Skin of body (tissue), 2 donors: ENCODE results near the gene CNGA3. TPM values are rescaled to one million over a fixed set of nuclear protein-coding genes. Genes with fewer than 3 reads are reported as not detected.
"Not testable (repeated sequence)": the region's sequence is repeated elsewhere in the genome, so short reads cannot be mapped to it uniquely, and the experiment has no call there.

Source experiments
- DNase-seq: peaks from one replicate; lab custom pipeline; 2025; lab: John Stamatoyannopoulos, UW
- total RNA-seq: library from RNA; depleted of rRNA; stranded (reverse); fragments of >200 nt; gene quantifications from one replicate; pipeline ENCODE4 v1.2.3, GENCODE V29; 2014

CNGA3 gene
- 0.10 TPM for total RNA-seq

GRCh38 chr2:98346311-98347236, at the start of gene CNGA3:
CNGA3 (plus strand) TSS chr2:98346456; CDS start chr2:98369976, 23,520 bp downstream.
- no peak for DNase-seq

DNA sequence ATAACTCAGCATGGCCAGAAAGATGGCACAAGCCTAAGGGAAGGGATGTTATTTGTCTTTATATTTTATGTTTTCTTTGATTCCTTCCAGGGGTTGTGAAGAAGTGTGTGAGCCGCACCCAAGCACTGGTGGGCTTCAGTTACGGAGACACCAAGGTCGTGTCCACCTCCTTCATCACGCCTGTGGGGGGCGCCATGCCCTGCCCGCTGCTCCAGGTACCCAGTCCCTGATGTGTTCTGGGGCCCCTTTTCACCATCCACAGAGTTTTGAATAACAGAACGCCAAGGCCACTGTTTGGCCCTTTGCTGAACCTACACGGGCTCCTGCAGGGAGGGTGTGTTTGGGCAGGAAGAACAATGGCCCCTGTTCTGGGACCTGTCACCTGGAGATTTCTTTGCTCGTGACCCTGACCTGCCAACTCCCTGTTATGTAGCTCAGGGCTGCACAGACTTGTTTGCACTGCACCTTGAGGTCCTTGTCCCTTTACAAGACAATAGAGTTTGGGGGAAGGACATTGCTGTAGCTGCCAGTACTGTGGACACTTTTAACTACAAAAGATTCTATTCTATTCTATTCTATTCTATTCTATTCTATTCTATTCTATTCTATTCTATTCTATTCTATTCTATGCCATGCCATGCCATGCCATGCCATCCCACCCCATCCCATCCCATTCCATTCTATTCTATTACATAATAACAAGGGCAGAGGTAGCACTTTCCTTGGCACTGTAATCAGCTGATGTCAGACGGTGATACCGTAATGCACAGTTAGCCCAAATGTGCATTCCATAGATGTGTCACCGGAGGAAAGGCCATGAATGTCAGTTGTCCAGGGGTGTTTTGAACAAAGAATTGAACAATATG, 48.2 kb upstream of the CNGA3 start:
- no peak for DNase-seq

DNA sequence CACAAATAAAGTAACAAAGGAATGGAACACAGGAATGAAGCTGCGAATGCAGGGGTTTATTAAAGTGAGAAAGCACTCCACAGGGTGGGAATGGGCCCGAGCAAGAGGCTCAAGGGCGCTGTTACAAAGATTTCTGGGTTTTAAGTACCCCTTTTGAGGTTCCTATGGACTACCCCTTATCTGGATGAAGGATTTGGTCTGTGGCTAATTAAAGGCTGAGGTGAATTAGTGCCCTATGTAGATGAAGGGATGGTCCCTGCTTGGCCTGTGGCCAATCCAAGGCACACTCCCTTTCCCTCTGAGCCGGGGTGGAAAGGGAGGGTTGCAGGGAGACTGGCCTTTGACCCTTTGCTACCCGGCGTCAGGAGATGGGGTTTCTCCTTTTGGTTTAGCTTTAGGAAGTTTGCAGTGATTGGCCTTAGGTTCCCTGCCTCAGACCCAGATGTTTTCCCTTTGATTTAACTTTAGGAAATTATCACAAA, 47.5 kb upstream of the CNGA3 start:
- DNase-seq, result no peak

DNA sequence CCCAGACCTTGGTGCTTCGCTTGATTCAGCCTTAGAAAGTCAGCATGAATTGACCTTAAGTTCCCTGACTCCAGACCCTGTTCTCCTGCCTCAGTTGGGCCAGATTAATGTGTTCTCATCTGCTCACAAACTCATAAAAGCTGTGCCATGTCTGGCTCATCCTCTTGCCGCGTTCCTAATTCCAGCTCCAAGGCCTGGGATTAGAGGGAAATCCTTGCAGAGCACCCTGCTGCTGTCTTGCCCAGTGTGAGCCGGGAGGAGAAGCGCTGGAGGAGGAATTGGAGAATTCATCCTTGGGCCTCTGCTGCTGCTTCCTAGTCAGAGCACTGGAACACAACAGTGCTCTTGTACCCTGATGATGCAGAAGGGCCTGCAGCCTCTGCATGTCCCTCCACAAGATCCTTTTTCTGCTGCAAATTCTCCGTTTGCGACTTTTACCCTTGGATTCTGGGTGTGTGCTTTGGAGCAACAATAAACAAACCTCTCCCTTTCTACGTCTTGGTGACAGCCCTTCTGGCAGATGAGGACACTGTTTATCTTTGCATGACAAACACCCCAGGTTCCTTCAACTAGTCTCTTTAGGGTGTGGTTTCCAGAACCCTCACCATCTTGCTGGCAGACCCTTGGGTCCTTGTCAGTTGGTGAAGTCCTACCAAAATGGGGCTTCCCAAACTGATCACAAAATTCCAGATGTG, 46.9 kb upstream of the CNGA3 start:
- no peak for DNase-seq

GRCh38 chr2:98300141-98300874, 45.9 kb upstream of the CNGA3 start:
- DNase-seq, result no peak

GRCh38 chr2:98301469-98301868, 44.8 kb upstream of the CNGA3 start:
- no peak for DNase-seq

GRCh38 chr2:98307131-98307696, 39.0 kb upstream of the CNGA3 start:
- DNase-seq, result not testable (repeated sequence)

DNA sequence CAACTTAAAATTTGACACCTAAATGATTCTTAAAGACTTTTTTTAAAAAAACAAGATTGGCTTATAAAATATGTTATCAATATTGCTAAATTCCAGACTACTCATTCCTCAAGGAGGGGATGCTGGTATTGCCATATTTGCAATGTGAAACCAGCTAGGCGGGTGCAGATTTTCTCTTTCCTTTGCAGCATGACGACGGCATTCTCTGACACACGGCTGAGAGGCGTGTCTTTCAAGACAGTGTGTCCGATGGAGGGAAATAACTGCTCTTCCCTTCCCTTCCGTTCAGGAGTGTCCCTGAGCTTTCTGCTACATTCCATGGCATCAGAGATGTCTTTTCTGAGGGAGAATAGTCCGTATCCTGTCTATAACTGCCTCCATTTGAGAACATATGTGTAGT, 38.2 kb upstream of the CNGA3 start:
- DNase-seq, result no peak

DNA sequence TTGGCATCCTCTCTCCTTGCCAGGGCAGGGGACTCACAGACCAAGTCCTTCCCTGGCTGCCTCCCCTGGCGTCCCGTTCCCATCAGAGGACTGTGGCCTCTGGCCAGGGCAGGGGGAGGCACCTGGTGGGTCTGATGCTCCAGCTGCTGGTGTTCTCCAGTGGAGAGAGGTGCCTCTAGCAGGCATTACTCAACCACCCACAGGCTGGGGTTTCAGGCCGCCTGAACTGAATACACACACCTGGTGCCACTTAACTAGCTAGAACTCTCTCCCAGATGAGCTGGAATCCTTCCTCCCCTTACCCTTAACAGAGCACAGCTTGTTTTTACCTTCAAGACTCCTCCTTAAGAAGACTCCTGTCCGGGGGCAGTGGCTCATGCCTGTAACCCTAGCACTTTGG, 37.7 kb upstream of the CNGA3 start:
- no peak for DNase-seq

DNA sequence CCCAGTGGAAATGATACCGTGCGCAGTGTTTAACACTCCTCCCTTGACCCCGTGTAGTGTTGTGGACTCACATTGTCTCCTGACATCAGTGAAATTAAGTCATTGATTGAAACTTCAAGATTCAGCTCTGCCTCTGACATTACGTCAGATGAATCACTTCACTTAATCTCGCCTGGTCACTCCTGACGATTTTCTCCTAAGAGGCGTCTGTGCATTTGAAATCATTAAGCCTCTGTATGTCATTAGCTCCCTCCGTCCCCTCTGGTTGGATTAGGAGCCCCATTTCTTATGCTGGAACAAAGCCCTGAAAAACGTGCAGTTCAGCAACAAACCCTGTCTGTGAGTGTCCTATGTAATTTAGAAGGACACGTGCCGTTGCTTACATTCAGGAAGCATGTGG, 36.7 kb upstream of the CNGA3 start:
- DNase-seq, result no peak

- DNase-seq, result no peak
Observed at GRCh38 chr2:98310010-98310409, 36.2 kb upstream of the CNGA3 start.

GRCh38 chr2:98311090-98311489, 35.2 kb upstream of the CNGA3 start:
- no peak for DNase-seq

DNA sequence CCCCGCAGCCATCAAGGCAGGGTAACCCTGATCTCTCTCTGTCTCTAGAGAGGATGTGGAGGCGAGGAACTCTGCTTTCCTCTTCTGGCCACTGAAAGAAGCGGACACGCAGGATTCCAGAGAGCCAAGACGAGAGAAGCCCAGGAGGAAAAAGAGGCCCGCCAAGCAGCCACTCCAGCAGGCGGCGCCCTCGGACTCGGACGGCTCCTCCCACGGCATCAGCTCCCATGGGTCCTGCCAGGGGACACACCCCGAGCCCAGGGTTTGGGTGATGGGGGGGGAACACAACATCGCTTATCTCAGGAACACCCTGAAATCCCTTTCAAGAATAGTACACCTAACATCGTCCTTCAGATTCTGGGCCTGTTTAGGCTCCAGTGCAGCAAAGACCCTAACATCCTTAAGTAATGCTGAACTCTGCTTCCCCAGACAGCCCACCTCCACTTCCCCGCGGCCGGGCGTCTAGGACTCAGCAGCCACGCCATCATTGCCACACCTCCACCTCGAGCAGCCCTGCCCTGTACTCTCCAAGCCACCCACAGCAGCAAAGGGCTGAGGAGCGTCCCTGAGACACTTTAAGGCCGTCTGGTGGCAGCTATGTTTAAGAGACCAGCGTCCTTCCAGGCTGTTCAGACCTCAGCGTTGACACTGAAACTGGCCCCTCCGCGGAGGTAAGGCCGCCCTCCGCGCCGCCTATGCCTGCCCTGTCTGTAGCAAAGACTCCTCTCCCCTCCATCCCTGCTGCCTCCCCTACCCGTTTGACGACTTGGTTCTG, 34.3 kb upstream of the CNGA3 start:
- DNase-seq, result no peak

GRCh38 chr2:98313492-98314250, 32.6 kb upstream of the CNGA3 start:
- DNase-seq, result no peak

DNA sequence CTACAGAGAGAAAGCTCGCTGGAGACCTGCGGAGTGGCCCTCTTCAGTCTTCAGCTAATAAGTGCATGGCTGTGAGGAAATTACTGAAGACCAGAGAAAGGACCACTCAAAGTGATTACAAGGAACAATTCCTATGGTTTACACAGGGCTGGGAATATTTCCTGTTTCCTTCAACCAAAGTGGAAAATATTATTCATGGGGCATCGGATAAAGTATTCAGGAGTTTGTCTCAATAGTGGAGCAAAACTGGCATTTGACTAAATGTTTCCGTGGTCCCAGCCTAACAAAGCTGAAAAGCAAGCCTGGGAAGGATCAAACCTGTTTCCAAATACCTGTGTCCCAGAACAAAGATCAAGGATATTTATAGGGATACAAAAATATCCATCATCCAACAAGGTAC, 32.0 kb upstream of the CNGA3 start:
- no peak for DNase-seq

GRCh38 chr2:98315957-98316356, 30.3 kb upstream of the CNGA3 start:
- no peak for DNase-seq

- DNase-seq, result no peak
Observed at GRCh38 chr2:98317214-98317613, 29.0 kb upstream of the CNGA3 start.

- DNase-seq, result not testable (repeated sequence)
Observed at GRCh38 chr2:98320171-98320570, 26.1 kb upstream of the CNGA3 start.

DNA sequence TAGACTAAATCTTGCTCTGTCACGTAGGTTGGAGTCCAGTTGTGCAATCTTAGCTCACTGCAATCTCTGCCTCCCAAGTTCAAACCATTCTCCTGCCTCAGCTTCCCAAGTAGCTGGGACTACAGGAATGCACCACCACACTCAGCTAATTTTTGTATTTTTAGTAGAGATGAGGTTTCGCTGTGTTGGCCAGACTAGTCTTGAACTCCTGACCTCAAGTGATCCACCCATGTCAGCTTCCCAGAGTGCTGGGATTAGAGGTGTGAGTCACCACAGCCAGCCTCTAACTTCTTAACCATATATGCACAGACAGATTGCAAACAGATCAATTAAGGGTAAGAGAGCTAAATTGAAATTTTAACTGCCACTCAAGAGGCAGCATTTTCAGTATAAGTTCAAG, 22.1 kb upstream of the CNGA3 start:
- DNase-seq, result no peak
